Esophagus muscularis mucosa (tissue), 4 donors: ENCODE data around the gene ELL2. TPM values are rescaled to one million over a fixed set of nuclear protein-coding genes. Genes with fewer than 3 reads are reported as not detected.

ENCODE experiments used
- DNase-seq: peaks from one replicate; pipeline ENCODE4 v3.0.0-alpha.2; 2017; ENCODE audit errors: extremely low spot score
- H3K27ac ChIP-seq, 4 donors: fragments of 200-600 bp; sonication (generic); replicated peaks in 1 of 4; 1 replicate in 3 of 4; 2 replicates in 1 of 4; pipeline ENCODE4 v1.5.1; 2016 to 2019; ENCODE audit warnings: mild to moderate bottlenecking in 1 of 4
- H3K27me3 ChIP-seq, 4 donors: fragments of 200-600 bp; sonication (generic); one replicate each; pipeline versions ENCODE4 v1.5.1 to v1.6.0; 2016 to 2019
- H3K36me3 ChIP-seq, 4 donors: fragments of 200-600 bp; sonication (generic); one replicate each; pipeline ENCODE4 v1.5.1; 2016 to 2019
- H3K4me1 ChIP-seq, 4 donors: fragments of 200-600 bp; sonication (generic); one replicate each; pipeline ENCODE4 v1.5.1; 2016 to 2019
- H3K4me3 ChIP-seq, 4 donors: fragments of 200-600 bp; sonication (generic); 1 replicate in 2 of 4; 2 replicates in 2 of 4; pipeline ENCODE4 v1.5.1; 2016 to 2019; ENCODE audit warnings: mild to moderate bottlenecking in 4 of 4, moderate library complexity in 1 of 4
- H3K9me3 ChIP-seq, 4 donors: fragments of 200-600 bp; sonication (generic); 1 replicate in 3 of 4; 2 replicates in 1 of 4; pipeline ENCODE4 v1.5.1; 2016 to 2019
- CTCF ChIP-seq, 3 experiments: fragments of 200-600 bp in 2 of 3; fragments of 450-650 bp in 1 of 3; sonication (generic) in 2 of 3; IDR thresholded peaks; one replicate each; pipeline ENCODE4 v1.5.1; 2017 to 2019; ENCODE audit warnings: antibody characterized with exemption in 3 of 3, mild to moderate bottlenecking in 2 of 3, moderate library complexity in 1 of 3
- EP300 ChIP-seq: sonication (generic); formaldehyde crosslinking; IDR thresholded peaks from one replicate; pipeline ENCODE4 v1.6.1; 2017; ENCODE audit warnings: antibody characterized with exemption
- POLR2A ChIP-seq: fragments of 450-650 bp; IDR thresholded peaks from one replicate; pipeline ENCODE4 v1.6.1; 2017; ENCODE audit warnings: antibody characterized with exemption, moderate library complexity, mild to moderate bottlenecking, low read depth
- POLR2AphosphoS5 ChIP-seq, 2 donors: sonication (generic); formaldehyde crosslinking; IDR thresholded peaks; one replicate each; pipeline ENCODE4 v1.6.1; 2017; ENCODE audit warnings: antibody characterized with exemption in 2 of 2
- WGBS: methylation state at CpG from one replicate; pipeline ENCODE4 v1.1.5; 2018; 5-methylcytosine and 5-hydroxymethylcytosine counted together
- intact Hi-C: fragments of 100-400 bp; cut with DNase I; formaldehyde crosslinking; loops from one replicate; pipeline ENCODE4 v1.15.1; 2023
- total RNA-seq, 4 donors: library from RNA; depleted of rRNA; stranded (reverse); fragments of >200 nt; gene quantifications; one replicate each; pipeline versions ENCODE4 v1.1.0 to v1.2.1, GENCODE V29; 2016

The ELL2 gene
- total RNA-seq, 4 donors from 2014 or later = 38.8 to 51.5 (median 42.7) TPM

- WGBS = 56% methylated on average over 2 of the region's 2 CpGs
- no peaks in the 10 kb centered on the region for H3K9me3 ChIP-seq
- TF ChIP-seq POLR2A = no peak
- peak in 1 of 2 donors; percentile 61 for TF ChIP-seq POLR2AphosphoS5 (IDR thresholded peaks at IDR 0.05)
- peak overlapping the region; percentile 61 to 72 (median 68) for H3K27ac ChIP-seq
- intact Hi-C loops = no loop called here
- no peak for DNase-seq
- no peaks in the 10 kb centered on the region for H3K36me3 ChIP-seq
- H3K4me1 ChIP-seq = peaks cover 8 to 46% (median 40%) of the 10 kb centered on the region in 4 donors
- H3K27me3 ChIP-seq = no peaks in the 10 kb centered on the region
- peak overlapping the region in 2 of 4 donors; percentile 3 to 21 for H3K4me3 ChIP-seq
These were observed 24.4 kb upstream of the ELL2 start for GRCh38 chr5:95986001-95986400.

- Histone ChIP-seq H3K4me1 (peaks cover 8 to 46% (median 40%) of the 10 kb centered on the region in 4 donors), H3K27me3 (no peaks in the 10 kb centered on the region), H3K27ac (peak overlapping the region; percentile 61 to 72 (median 68)), H3K36me3 (no peaks in the 10 kb centered on the region), H3K9me3 (no peaks in the 10 kb centered on the region), H3K4me3 (no peak overlapping the region)
- DNase-seq = no peak
- intact Hi-C loops = no loop called here
- WGBS = 77% methylated on average over 1 of the region's 1 CpG
- TF ChIP-seq EP300 (no peak), POLR2AphosphoS5 (IDR thresholded peaks at IDR 0.05) (no peak), CTCF (IDR thresholded peaks at IDR 0.05) (peak in 2 of 3 experiments; percentile 10 to 18), POLR2A (no peak)
These were observed 23.6 kb upstream of the ELL2 start for GRCh38 chr5:95985249-95985648.

- no peaks in the 10 kb centered on the region for H3K9me3 ChIP-seq
- no peaks in the 10 kb centered on the region for H3K36me3 ChIP-seq
- intact Hi-C loops = no loop called here
- H3K4me3 ChIP-seq = no peak overlapping the region
- H3K27ac ChIP-seq = no peak overlapping the region
- H3K4me1 ChIP-seq = peaks cover 8 to 41% (median 36%) of the 10 kb centered on the region in 4 donors
- no peaks in the 10 kb centered on the region for H3K27me3 ChIP-seq
- no peak for DNase-seq
- 89% methylated on average over 2 of the region's 2 CpGs for WGBS
- no peak for TF ChIP-seq EP300
- no peak for TF ChIP-seq POLR2A
- TF ChIP-seq POLR2AphosphoS5 (IDR thresholded peaks at IDR 0.05) = no peak
- TF ChIP-seq CTCF (IDR thresholded peaks at IDR 0.05) = no peak
These were observed 22.8 kb upstream of the ELL2 start for GRCh38 chr5:95984287-95984938.

- TF ChIP-seq CTCF (IDR thresholded peaks at IDR 0.05) (no peak), POLR2AphosphoS5 (IDR thresholded peaks at IDR 0.05) (no peak), POLR2A (no peak), EP300 (no peak)
- 88% methylated on average over 2 of the region's 2 CpGs for WGBS
- no peak overlapping the region for H3K27ac ChIP-seq
These were observed 21.9 kb upstream of the ELL2 start for GRCh38 chr5:95983509-95983908.

GRCh38 chr5:95983080-95983479, 21.4 kb upstream of the ELL2 start:
- TF ChIP-seq CTCF (IDR thresholded peaks at IDR 0.05) = no peak
- TF ChIP-seq POLR2A = no peak
- no peak for TF ChIP-seq POLR2AphosphoS5 (IDR thresholded peaks at IDR 0.05)
- TF ChIP-seq EP300 = no peak
- intact Hi-C loops = no loop called here
- Histone ChIP-seq H3K9me3 (no peaks in the 10 kb centered on the region), H3K4me1 (peaks cover 8 to 32% (median 30%) of the 10 kb centered on the region in 4 donors), H3K27me3 (no peaks in the 10 kb centered on the region), H3K4me3 (no peak overlapping the region), H3K36me3 (no peaks in the 10 kb centered on the region), H3K27ac (no peak overlapping the region)
- DNase-seq = no peak

More at GRCh38 chr5:95983509-95983908, 21.9 kb upstream of the ELL2 start:
- Histone ChIP-seq H3K9me3 (no peaks in the 10 kb centered on the region), H3K4me1 (peaks cover 8 to 32% (median 30%) of the 10 kb centered on the region in 4 donors), H3K27me3 (no peaks in the 10 kb centered on the region), H3K36me3 (no peaks in the 10 kb centered on the region), H3K4me3 (no peak overlapping the region)
- intact Hi-C loops = no loop called here
- DNase-seq = no peak
